Fibroblast of skin of right quadriceps (primary cell): ENCODE results near the gene SLC33A1.
"Not testable (repeated sequence)": the region's sequence is repeated elsewhere in the genome, so short reads cannot be mapped to it uniquely, and the experiment has no call there.

Experiments
- DNase-seq: peaks from one replicate; pipeline ENCODE4 v3.0.0-alpha.2; 2013

SLC33A1 gene

GRCh38 chr3:155861476-155862183 is 7.4 kb upstream of the SLC33A1 start:
- no peak for DNase-seq

DNA sequence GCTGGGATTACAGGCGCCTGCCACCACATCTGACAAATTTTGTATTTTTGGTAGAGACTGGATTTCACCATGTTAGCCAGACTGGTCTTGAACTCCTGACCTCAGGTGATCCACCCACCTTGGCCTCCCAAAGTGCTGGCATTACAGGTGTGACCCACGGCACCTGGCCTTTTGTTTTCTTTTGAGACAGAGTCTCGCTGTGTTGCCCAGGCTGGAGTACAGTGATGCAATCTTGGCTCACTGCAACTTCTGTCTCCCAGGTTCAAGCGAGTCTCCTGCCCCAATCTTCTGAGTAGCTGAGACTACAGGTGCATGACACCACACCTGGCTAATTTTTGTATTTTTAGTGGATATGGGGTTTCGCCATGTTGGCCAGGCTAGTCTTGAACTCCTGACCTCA is 6.2 kb upstream of the SLC33A1 start:
- not testable (repeated sequence) for DNase-seq

DNA sequence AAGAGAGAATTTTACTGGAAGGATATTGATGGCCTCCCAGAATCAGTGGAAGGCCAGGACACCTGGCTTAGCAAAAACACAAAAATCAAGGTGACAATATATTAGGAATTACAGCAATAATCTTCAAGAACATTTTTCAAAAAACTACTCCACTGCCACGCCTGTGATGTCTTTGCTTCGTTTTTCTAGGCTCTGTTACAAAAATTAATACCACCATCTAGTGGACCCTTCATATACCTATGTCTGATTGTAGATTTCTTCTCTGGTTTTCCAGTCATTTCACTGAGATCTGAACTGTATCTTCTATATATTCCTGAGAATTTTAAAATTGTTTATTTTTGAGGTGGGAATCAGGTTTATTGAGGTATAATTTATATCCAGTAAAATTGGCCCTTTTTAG is 5.6 kb upstream of the SLC33A1 start:
- DNase-seq = no peak

DNA sequence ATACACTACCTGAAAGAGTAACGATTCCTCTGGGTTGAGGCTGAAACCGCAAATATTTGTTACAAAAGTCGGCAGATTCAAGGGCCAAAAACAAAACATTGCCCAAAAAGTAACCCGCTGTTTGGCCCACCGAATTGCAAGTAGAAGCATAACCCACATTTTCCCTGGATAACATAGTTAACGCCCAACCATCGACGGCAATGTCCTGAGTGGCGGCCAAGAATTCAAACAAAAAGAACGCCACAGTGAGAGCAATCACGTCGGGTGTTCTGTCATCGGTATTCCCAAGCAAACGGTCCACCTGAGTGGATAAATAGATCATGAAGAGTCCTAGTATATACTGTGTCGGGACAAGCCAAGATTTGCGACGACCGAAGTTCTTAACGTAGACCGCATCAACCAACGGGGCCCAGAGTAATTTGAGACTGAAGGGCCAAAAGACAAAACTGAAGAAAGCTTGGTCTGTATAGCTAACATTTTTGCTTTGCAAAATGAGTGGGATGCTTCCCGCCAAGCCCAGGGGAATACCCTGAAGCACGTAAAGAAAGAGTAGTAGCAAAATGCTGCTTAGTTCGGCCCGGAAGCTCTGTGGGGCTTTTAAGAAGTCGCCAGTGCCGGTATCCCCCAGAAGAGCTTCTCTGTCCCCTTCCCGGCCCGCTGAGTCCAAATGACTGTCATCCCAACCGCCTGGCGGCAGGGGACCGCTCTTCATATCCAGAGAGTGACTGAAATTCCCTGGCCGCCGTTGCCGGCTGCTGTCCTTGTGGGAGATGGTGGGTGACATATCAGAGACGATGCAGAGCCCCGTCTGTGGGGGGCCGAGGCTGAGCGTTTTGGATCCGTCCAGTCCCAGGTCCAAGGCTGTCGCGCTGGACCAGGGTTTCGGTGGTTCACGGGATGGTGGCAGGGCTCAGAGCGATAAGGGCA is 750 bp downstream of the SLC33A1 start:
- DNase-seq = no peak

DNA sequence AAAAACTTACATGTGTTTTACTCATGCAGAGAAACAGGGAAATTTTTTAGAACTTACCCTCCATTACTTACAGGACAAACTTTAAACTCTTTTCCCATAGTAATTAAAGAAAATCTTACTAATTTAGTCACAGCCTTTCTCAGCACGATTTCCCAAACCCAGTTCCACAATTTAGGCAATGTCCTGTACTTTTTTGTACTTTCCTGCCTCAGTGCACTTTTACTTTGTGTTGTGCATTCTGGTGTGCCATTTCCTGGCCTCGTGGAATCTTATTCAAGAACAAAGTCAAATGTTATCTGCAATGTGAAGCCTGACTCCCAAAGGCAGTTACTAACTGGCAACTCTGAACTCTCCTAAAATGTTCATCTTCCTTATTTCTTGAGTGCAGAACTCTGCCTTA is 1.9 kb downstream of the SLC33A1 start:
- no peak for DNase-seq

DNA sequence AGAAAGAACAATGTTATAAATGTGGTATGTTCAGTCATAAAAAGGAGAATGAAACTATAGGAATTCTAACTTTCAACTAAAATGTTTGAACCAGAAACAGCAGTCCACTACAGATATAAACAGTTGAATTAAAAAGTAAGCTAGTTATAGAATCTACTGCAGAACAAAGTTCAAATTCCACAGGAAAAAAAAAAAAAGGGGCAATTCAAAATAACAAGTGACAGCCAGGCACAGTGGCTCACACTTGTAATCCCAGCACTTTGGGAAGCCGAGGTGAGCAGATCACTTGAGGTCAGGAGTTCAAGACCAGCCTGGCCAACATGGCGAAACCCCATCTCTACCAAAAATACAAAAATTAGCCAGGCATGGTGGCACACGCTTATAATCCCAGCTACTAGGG is 4.8 kb downstream of the SLC33A1 start:
- DNase-seq = not testable (repeated sequence)

DNA sequence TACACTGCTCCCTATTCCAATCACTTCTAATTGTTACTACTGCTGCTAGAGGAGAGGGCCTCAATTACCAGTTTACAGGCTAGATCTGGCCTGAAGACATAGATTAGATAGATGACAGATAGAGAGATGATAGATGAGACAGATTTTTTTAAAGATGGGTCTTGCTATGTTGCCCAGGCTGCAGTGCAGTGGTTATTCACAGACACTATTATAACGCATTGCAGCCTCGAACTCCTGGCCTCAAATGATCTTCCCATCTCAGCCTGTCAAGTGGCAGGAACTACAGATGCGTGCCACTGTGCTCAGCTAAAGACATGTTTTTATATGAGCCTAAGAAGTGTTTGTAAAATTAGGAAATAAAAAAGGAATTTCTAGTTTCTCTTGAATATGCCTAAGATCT is 6.2 kb downstream of the SLC33A1 start:
- DNase-seq = no peak

- no peak for DNase-seq
Measured at GRCh38 chr3:155846119-155846518, 8.1 kb downstream of the SLC33A1 start.

DNA sequence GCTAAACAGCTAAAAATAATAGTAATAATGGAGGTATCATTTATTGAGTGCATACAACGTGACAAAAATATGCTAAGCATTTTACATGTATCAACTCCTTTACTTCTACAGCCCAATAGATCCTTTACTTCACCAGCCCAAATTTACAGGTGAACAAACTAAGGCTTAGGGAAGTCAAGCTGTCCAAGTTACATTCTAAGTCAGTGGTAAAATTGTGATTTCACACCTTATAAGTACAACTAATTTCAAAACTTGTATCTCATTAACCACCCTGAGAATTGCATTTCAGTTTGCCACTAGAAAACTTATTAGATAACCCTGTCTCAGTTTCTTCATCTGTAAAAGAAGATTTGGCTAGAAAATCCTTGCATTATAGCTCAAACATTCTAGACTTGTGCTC is 10.7 kb downstream of the SLC33A1 start:
- DNase-seq = no peak

- no peak for DNase-seq
Measured at GRCh38 chr3:155835341-155836071, 18.7 kb downstream of the SLC33A1 start.

DNA sequence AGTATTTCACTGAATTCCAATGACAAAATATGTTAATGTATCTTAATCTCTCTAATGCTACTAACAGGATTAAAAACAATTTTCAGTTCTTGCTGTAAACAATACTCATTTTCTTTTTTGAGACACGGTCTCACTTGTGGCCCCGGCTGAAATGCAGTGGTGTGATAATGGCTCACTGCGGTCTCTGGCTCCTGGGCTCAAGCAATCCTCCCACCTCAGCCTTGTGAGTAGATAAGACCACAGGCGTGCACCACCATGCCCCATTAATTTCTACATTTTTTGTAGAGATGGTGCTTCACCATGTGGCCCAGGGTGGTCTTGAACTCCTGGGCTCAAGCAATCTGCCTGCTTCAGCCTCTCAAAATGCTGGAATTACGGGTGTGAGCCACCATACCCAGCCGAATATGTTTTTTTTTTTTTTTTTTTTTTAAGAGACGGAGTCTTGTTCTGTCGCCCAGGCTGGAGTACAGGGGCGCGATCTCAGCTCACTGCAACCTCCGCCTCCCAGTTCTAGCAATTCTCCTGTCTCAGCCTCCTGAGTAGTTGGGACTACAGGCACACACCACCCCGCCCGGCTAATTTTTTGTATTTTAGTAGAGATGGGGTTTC is 25.6 kb downstream of the SLC33A1 start:
- not testable (repeated sequence) for DNase-seq

- no peak for DNase-seq
Measured at GRCh38 chr3:155815030-155815545, 39.1 kb downstream of the SLC33A1 start.

GRCh38 chr3:155813224-155813623 is 41.0 kb downstream of the SLC33A1 start:
- not testable (repeated sequence) for DNase-seq

DNA sequence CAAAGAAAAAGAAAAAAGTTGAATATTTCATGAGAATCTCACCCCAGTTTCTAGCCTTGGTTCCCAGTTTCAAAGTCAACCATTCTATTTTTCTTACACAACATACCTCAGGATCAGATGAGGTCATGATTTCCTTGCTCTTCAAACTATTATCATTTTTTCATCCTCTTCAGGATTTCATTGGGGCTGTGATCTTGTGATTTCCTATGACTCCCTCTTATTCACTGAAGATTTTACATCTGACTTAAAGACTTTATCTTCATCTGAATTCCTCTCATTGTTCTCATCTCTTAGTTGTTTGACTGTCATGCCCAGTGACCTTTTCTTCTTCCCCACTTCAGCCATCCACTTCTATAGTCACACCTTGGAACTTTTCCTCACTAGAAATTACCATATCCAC is 45.0 kb downstream of the SLC33A1 start:
- DNase-seq = no peak

GRCh38 chr3:155807823-155808222 is 46.4 kb downstream of the SLC33A1 start:
- DNase-seq = no peak

- peak; percentile 51 for DNase-seq
Measured at GRCh38 chr3:155805802-155806618, 48.2 kb downstream of the SLC33A1 start, which contains the start of gene C3orf33. TSS of gene C3orf33 (minus strand) at chr3:155806278. CDS start at chr3:155806252, 26 bp downstream.

DNA sequence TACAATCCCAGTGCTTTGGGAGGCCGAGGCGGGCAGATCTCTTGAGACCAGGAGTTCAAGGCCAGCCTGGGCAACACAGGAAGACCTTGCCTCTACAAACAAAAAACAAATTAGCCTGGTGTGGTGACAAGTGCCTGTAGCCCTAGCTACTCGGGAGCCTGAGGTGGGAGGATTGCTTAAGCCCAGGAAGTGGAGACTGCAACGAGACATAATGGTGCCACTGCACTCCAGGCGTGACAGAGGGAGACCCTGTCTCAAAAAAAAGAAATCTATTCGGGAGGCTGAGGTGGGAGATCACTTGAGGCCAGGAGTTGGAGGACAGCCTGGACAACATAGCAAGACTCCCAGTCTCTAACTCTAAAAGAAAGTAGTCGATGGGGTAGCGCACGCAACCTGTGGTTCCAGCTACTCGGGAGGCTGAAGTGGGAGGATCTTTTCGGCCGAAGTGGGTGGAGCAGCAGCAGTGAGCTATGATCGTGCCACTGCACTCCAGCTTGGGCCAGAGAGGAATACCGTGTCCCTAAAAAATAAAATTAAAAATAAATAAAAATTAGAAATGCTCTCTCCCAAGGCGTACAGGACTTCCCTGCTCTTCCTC is 48.9 kb downstream of the SLC33A1 start:
- DNase-seq = no peak

DNA sequence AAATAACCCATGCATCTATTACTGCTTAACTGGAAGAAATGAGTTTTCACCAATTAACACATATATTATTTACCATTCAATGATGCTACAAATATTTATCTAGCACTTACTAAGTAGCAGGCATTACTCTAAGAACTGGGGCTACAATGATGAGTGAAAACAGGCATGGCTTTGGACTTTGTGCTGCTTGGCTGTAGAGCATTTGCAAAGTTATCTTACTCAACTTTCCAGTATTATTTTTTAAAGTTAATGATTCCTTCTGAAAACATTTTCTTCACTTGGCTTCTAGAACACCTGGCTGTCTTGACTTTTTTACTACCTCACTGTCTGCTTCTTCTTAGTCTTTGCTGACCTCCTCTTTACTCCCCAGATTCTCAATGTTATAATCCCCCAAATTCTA is 49.9 kb downstream of the SLC33A1 start:
- no peak for DNase-seq

- DNase-seq = no peak
Measured at GRCh38 chr3:155792532-155792931, 61.7 kb downstream of the SLC33A1 start.

DNA sequence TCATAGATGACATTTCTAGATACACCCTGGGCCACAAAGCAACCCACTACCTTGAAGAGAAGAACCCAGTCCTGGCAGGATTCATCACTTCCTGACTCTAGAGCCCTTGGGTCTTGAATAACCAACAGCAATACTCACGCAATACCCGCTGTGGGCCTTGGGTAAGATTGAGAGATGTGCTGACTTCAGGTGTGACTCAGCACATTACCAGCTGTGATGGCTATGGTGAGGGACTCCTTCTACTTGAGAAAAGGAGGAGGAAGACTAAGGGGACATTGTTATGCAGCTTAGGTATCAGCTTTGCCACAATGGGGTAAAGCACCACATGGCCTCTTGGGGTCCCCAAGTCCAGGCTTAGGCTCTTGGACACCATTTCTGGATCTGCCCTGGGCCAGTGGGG is 63.0 kb downstream of the SLC33A1 start:
- peak; percentile 9 for DNase-seq

- DNase-seq = no peak
Measured at GRCh38 chr3:155790272-155790925, 63.8 kb downstream of the SLC33A1 start.
